ENCODE results near the gene HMOX2. TPM values are rescaled to one million over a fixed set of nuclear protein-coding genes. Genes with fewer than 3 reads are reported as not detected.

The HMOX2 gene
- total and polyA plus RNA-seq, 2 donors (not counting 3 experiments of a cell fraction or from before 2014, with no cell fraction given), result 80.7 to 86.3 TPM

DNA sequence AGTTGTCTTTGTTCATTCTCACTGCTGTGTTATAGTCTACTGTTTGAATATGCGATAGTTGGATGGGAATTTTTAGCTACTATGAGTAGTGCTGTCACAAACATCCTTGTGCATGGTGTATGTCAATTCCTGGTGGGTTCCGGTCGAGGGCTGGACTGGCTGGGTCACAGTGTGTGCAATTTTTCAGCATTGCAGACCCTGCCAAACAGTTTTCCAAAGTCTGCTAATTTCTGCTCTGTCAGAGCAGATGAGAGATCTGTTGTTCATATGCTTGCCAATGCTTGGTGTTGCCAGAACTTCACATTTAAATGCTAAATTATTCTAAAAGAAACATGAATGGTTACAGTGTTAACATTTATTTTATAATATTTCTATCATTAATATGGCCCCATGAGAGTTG is 76.3 kb downstream of the HMOX2 start:
- no peak overlapping the region for H3K4me3 ChIP-seq (replicated peaks in 1 of 3; ENCODE audit: insufficient read depth in 1 of 3, low read depth in 1 of 3, low read length in 3 of 3)
- H3K4me1 ChIP-seq (ENCODE audit: control insufficient read depth, extremely low read depth, insufficient read depth, low read length), result no peaks in the 10 kb centered on the region
- BruUV-seq (replicated peaks), result no TSS peak
- H3K27me3 ChIP-seq (ENCODE audit: control insufficient read depth in 2 of 2, insufficient read depth in 2 of 2, low read length in 2 of 2), result no peaks in the 10 kb centered on the region
- H2AFZ ChIP-seq (ENCODE audit: low read depth, low read length), result no peak overlapping the region
- DNase-seq (ENCODE audit: low read depth, low spot score), result no peak
- TF ChIP-seq POLR2A (IDR thresholded peaks at IDR 0.05; ENCODE audit: low read depth, low read length), result no peak
- TF ChIP-seq MYC (IDR thresholded peaks at IDR 0.05; ENCODE audit: low read depth, low read length), result no peak
- TF ChIP-seq, protein P1, sequence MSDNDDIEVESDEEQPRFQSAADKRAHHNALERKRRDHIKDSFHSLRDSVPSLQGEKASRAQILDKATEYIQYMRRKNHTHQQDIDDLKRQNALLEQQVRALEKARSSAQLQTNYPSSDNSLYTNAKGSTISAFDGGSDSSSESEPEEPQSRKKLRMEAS (IDR thresholded peaks at IDR 0.05; ENCODE audit: insufficient read depth, insufficient read length), result no peak
- TF ChIP-seq GATA2 (IDR thresholded peaks at IDR 0.05; ENCODE audit: insufficient read depth, insufficient read length, low read depth, low read length), result no peak
- TF ChIP-seq JUN (IDR thresholded peaks at IDR 0.05; ENCODE audit: borderline replicate concordance, insufficient read depth, insufficient read length, low read depth), result no peak
- TF ChIP-seq, protein P2, sequence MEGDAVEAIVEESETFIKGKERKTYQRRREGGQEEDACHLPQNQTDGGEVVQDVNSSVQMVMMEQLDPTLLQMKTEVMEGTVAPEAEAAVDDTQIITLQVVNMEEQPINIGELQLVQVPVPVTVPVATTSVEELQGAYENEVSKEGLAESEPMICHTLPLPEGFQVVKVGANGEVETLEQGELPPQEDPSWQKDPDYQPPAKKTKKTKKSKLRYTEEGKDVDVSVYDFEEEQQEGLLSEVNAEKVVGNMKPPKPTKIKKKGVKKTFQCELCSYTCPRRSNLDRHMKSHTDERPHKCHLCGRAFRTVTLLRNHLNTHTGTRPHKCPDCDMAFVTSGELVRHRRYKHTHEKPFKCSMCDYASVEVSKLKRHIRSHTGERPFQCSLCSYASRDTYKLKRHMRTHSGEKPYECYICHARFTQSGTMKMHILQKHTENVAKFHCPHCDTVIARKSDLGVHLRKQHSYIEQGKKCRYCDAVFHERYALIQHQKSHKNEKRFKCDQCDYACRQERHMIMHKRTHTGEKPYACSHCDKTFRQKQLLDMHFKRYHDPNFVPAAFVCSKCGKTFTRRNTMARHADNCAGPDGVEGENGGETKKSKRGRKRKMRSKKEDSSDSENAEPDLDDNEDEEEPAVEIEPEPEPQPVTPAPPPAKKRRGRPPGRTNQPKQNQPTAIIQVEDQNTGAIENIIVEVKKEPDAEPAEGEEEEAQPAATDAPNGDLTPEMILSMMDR (IDR thresholded peaks at IDR 0.05; ENCODE audit: extremely low read depth in 1 of 2, insufficient read depth in 1 of 2, low read depth in 1 of 2, low read length in 2 of 2), result no peak
- TF ChIP-seq FOS (IDR thresholded peaks at IDR 0.05; ENCODE audit: borderline replicate concordance, insufficient read depth, low read length), result no peak
- TF ChIP-seq POLR2AphosphoS5 (IDR thresholded peaks at IDR 0.05; ENCODE audit: insufficient read depth, low read depth, low read length), result no peak
- TF ChIP-seq EZH2 (IDR thresholded peaks at IDR 0.05; ENCODE audit: borderline replicate concordance, low read depth, low read length, severe bottlenecking), result no peak
- H3K79me2 ChIP-seq (ENCODE audit: control insufficient read depth, insufficient read depth, low read length), result no peaks in the 10 kb centered on the region
- H3K27ac ChIP-seq (ENCODE audit: insufficient read depth, low read depth, low read length), result no peak overlapping the region
- dilution Hi-C loops (cut with MboI; ENCODE audit: extremely low pct_ligation_motif_present, low sequenced_read_pairs) (no loop called here), intact Hi-C loops (cut with micrococcal nuclease) (no loop called here)
- no peaks in the 10 kb centered on the region for H3K9me1 ChIP-seq (replicated peaks; ENCODE audit: control insufficient read depth, extremely low read depth, insufficient read depth, low read length)
- no peaks in the 10 kb centered on the region for H3K36me3 ChIP-seq (ENCODE audit: control insufficient read depth in 2 of 2, extremely low read depth in 1 of 2, insufficient read depth in 2 of 2, low read length in 2 of 2)
- H3K9ac ChIP-seq (replicated peaks; ENCODE audit: extremely low read depth, insufficient read depth, low read length), result no peak overlapping the region
- POLR2A ChIA-PET, result interaction anchor here (0.7 kb wide), 1 partner anchor 415 kb away, joined by 3 read pairs; no protein-coding TSS in a partner anchor
- H4K20me1 ChIP-seq (replicated peaks; ENCODE audit: control insufficient read depth, extremely low read depth, insufficient read depth, low read length), result no peaks in the 10 kb centered on the region
- CTCF ChIA-PET, result interaction anchor here (1.1 to 2.2 kb wide), 3 partner anchors 11 to 52 kb away, joined by 3 to 6 read pairs (median 5); no protein-coding TSS in a partner anchor
- H3K9me3 ChIP-seq (replicated peaks; ENCODE audit: control insufficient read depth, insufficient read depth, low read length), result no peaks in the 10 kb centered on the region
- no peak for FAIRE-seq
- no peak overlapping the region for H3K4me2 ChIP-seq (ENCODE audit: insufficient read depth, low read length)

All from endothelial cell of umbilical vein (primary cell).